ENCODE results near the gene MRC2.
"Not testable (repeated sequence)": the region's sequence is repeated elsewhere in the genome, so short reads cannot be mapped to it uniquely, and the experiment has no call there.

The MRC2 gene
- total RNA-seq: 1.6 to 32.7 (median 10.4) reads per million in 9 experiments

GRCh38 chr17:62627219-62627903 is at the start of gene MRC2:
Gene MRC2 (plus strand): TSS chr17:62627670. CDS start chr17:62627803, 133 bp downstream.
- H3K4me3 Mint-ChIP-seq: peak within 1 kb of the TSS; percentile 81 to 91
- ATAC-seq (replicated peaks) (peak; percentile 33), DNase-seq (no peak)
- peaks cover 6 to 8% of the 10 kb centered on the region in 2 donors for H3K4me1 Mint-ChIP-seq (ENCODE audit: low read depth in 2 of 2)
- H3K27ac Mint-ChIP-seq: peak within 1 kb of the TSS; percentile 28 to 76
- peaks cover 48 to 53% of the 10 kb centered on the region in 2 donors for H3K27me3 Mint-ChIP-seq
- H3K36me3 Mint-ChIP-seq (ENCODE audit: insufficient read depth): no peaks in the 10 kb centered on the region
- H3K9me3 Mint-ChIP-seq: no peaks in the 10 kb centered on the region

GRCh38 chr17:62578757-62579487 is 48.5 kb upstream of the MRC2 start:
- no peaks in the 10 kb centered on the region for H3K27me3 Mint-ChIP-seq
- peak overlapping the region in 1 of 2 donors; percentile 66 for H3K27ac Mint-ChIP-seq
- ATAC-seq (replicated peaks) (no peak), DNase-seq (no peak)
- peaks cover 63% of the 10 kb centered on the region for H3K36me3 Mint-ChIP-seq (ENCODE audit: insufficient read depth)
- no peaks in the 10 kb centered on the region for H3K9me3 Mint-ChIP-seq
- H3K4me3 Mint-ChIP-seq: no peak overlapping the region
- peaks cover 0 to 3% of the 10 kb centered on the region in 2 donors for H3K4me1 Mint-ChIP-seq (ENCODE audit: low read depth in 2 of 2)

- Mint-ChIP-seq H3K4me1 (ENCODE audit: low read depth in 2 of 2) (peaks cover 0 to 3% of the 10 kb centered on the region in 2 donors), H3K36me3 (ENCODE audit: insufficient read depth) (peaks cover 56% of the 10 kb centered on the region), H3K27ac (no peak overlapping the region), H3K27me3 (no peaks in the 10 kb centered on the region), H3K4me3 (no peak overlapping the region), H3K9me3 (no peaks in the 10 kb centered on the region)
- no peak for DNase-seq
- no peak for ATAC-seq (replicated peaks)
Observed at GRCh38 chr17:62580947-62581346, 46.5 kb upstream of the MRC2 start.

- H3K27ac Mint-ChIP-seq: peak overlapping the region in 1 of 2 donors; percentile 9
- no peaks in the 10 kb centered on the region for H3K27me3 Mint-ChIP-seq
- no peak overlapping the region for H3K4me3 Mint-ChIP-seq
- DNase-seq (no peak), ATAC-seq (replicated peaks) (no peak)
- peaks cover 54% of the 10 kb centered on the region for H3K36me3 Mint-ChIP-seq (ENCODE audit: insufficient read depth)
- H3K9me3 Mint-ChIP-seq: no peaks in the 10 kb centered on the region
- H3K4me1 Mint-ChIP-seq (ENCODE audit: low read depth in 2 of 2): peaks cover 0 to 3% of the 10 kb centered on the region in 2 donors
Observed at GRCh38 chr17:62581764-62582163, 45.7 kb upstream of the MRC2 start.

- H3K27ac Mint-ChIP-seq: peak overlapping the region in 1 of 2 donors; percentile 23
- no peak for DNase-seq
- no peaks in the 10 kb centered on the region for H3K27me3 Mint-ChIP-seq
- peaks cover 0 to 7% of the 10 kb centered on the region in 2 donors for H3K4me1 Mint-ChIP-seq (ENCODE audit: low read depth in 2 of 2)
- ATAC-seq (replicated peaks): no peak
- peaks cover 64% of the 10 kb centered on the region for H3K36me3 Mint-ChIP-seq (ENCODE audit: insufficient read depth)
- H3K9me3 Mint-ChIP-seq: no peaks in the 10 kb centered on the region
- H3K4me3 Mint-ChIP-seq: no peak overlapping the region
Observed at GRCh38 chr17:62587554-62587953, 39.9 kb upstream of the MRC2 start.

GRCh38 chr17:62588109-62588508 is 39.4 kb upstream of the MRC2 start:
- H3K9me3 Mint-ChIP-seq: no peaks in the 10 kb centered on the region
- no peaks in the 10 kb centered on the region for H3K27me3 Mint-ChIP-seq
- no peak for ATAC-seq (replicated peaks)
- no peak overlapping the region for H3K4me3 Mint-ChIP-seq
- peak overlapping the region; percentile 51 to 82 for H3K27ac Mint-ChIP-seq
- peaks cover 58% of the 10 kb centered on the region for H3K36me3 Mint-ChIP-seq (ENCODE audit: insufficient read depth)
- H3K4me1 Mint-ChIP-seq (ENCODE audit: low read depth in 2 of 2): peaks cover 0 to 7% of the 10 kb centered on the region in 2 donors
- DNase-seq: no peak

- H3K9me3 Mint-ChIP-seq: no peaks in the 10 kb centered on the region
- no peak overlapping the region for H3K27ac Mint-ChIP-seq
- no peaks in the 10 kb centered on the region for H3K27me3 Mint-ChIP-seq
- DNase-seq: no peak
- no peak overlapping the region for H3K4me3 Mint-ChIP-seq
- peaks cover 0 to 7% of the 10 kb centered on the region in 2 donors for H3K4me1 Mint-ChIP-seq (ENCODE audit: low read depth in 2 of 2)
- ATAC-seq (replicated peaks): no peak
- peaks cover 47% of the 10 kb centered on the region for H3K36me3 Mint-ChIP-seq (ENCODE audit: insufficient read depth)
Observed at GRCh38 chr17:62591333-62591732, 36.1 kb upstream of the MRC2 start.

GRCh38 chr17:62591822-62592221 is 35.6 kb upstream of the MRC2 start:
- not testable (repeated sequence) for H3K27ac Mint-ChIP-seq; ATAC-seq (replicated peaks); DNase-seq; H3K4me1 Mint-ChIP-seq (ENCODE audit: low read depth in 2 of 2); H3K9me3 Mint-ChIP-seq; H3K27me3 Mint-ChIP-seq; H3K4me3 Mint-ChIP-seq
- H3K36me3 Mint-ChIP-seq (ENCODE audit: insufficient read depth): peaks cover 45% of the 10 kb centered on the region

- no peak overlapping the region for H3K27ac Mint-ChIP-seq
- no peak overlapping the region for H3K4me3 Mint-ChIP-seq
- H3K9me3 Mint-ChIP-seq: no peaks in the 10 kb centered on the region
- DNase-seq (no peak), ATAC-seq (replicated peaks) (no peak)
- H3K27me3 Mint-ChIP-seq: no peaks in the 10 kb centered on the region
- H3K4me1 Mint-ChIP-seq (ENCODE audit: low read depth in 2 of 2): peaks cover 0 to 7% of the 10 kb centered on the region in 2 donors
- peaks cover 52% of the 10 kb centered on the region for H3K36me3 Mint-ChIP-seq (ENCODE audit: insufficient read depth)
Observed at GRCh38 chr17:62592341-62593099, 35.0 kb upstream of the MRC2 start.

- peaks cover 61% of the 10 kb centered on the region for H3K36me3 Mint-ChIP-seq (ENCODE audit: insufficient read depth)
- no peak for DNase-seq
- peaks cover 3% of the 10 kb centered on the region in 2 donors for H3K4me1 Mint-ChIP-seq (ENCODE audit: low read depth in 2 of 2)
- no peaks in the 10 kb centered on the region for H3K27me3 Mint-ChIP-seq
- no peak overlapping the region for H3K27ac Mint-ChIP-seq
- no peak for ATAC-seq (replicated peaks)
- no peaks in the 10 kb centered on the region for H3K9me3 Mint-ChIP-seq
- no peak overlapping the region for H3K4me3 Mint-ChIP-seq
Observed at GRCh38 chr17:62595484-62595883, 32.0 kb upstream of the MRC2 start.

- H3K9me3 Mint-ChIP-seq: no peaks in the 10 kb centered on the region
- peaks cover 67% of the 10 kb centered on the region for H3K36me3 Mint-ChIP-seq (ENCODE audit: insufficient read depth)
- ATAC-seq (replicated peaks) (no peak), DNase-seq (no peak)
- no peak overlapping the region for H3K27ac Mint-ChIP-seq
- no peak overlapping the region for H3K4me3 Mint-ChIP-seq
- no peaks in the 10 kb centered on the region for H3K27me3 Mint-ChIP-seq
- H3K4me1 Mint-ChIP-seq (ENCODE audit: low read depth in 2 of 2): peaks cover 0 to 3% of the 10 kb centered on the region in 2 donors
Observed at GRCh38 chr17:62596662-62597061, 30.8 kb upstream of the MRC2 start.

- H3K27me3 Mint-ChIP-seq: no peaks in the 10 kb centered on the region
- ATAC-seq (replicated peaks) (no peak), DNase-seq (no peak)
- no peak overlapping the region for H3K4me3 Mint-ChIP-seq
- H3K4me1 Mint-ChIP-seq (ENCODE audit: low read depth in 2 of 2): peaks cover 0 to 3% of the 10 kb centered on the region in 2 donors
- no peak overlapping the region for H3K27ac Mint-ChIP-seq
- H3K9me3 Mint-ChIP-seq: no peaks in the 10 kb centered on the region
- peaks cover 67% of the 10 kb centered on the region for H3K36me3 Mint-ChIP-seq (ENCODE audit: insufficient read depth)
Observed at GRCh38 chr17:62597150-62597549, 30.3 kb upstream of the MRC2 start.

- Mint-ChIP-seq H3K27ac (no peak overlapping the region), H3K9me3 (no peaks in the 10 kb centered on the region), H3K27me3 (no peaks in the 10 kb centered on the region), H3K4me3 (no peak overlapping the region), H3K4me1 (ENCODE audit: low read depth in 2 of 2) (peaks cover 0 to 3% of the 10 kb centered on the region in 2 donors), H3K36me3 (ENCODE audit: insufficient read depth) (peaks cover 70% of the 10 kb centered on the region)
- no peak for ATAC-seq (replicated peaks)
- no peak for DNase-seq
Observed at GRCh38 chr17:62597920-62598319, 29.6 kb upstream of the MRC2 start.
